ENCODE results near the gene HOXB9.
A peak's percentile ranks its signal among the peaks of the same experiment; 100 is the strongest.

Gene HOXB9

DNA sequence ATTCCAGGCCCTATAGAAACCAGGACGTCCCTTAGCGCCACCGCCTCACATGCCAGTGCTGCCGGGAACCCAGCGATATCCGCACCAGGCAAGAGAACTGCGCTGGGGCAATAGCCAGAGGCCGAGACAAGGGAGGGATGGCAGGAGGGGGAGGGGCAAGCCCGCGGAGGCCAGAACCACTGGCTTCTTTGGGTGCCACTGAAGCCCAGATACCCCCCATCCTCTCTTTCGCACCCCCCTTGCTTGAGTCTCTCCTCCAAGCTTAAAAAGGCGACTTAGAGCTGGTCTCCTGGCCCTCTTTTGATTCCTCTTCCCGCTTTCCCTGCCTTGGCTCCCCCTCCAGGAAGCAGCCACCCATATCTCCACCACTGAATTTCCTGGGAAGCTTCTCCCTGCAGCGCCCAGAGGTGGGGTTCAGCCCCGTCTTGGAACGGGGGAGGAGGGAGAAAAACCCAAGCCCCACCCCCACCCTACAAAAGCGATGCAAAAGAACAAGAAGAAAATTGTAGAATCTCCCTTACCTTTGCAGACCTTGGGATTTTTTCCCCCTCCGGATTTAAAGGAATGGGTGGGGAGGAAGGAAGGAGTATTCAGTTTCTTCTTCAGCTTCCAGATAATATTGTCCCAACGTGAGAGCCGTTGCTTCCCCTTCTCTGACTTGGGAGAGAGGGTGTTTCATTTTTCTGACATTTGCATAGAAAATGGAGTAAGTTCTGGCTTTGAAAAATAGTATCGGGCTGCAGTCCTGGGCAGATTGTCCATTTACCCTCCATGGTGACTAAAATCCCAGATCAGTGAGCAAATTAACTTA, 22.0 kb downstream of the HOXB9 start:
- intact Hi-C loops (cut with DNase I; ENCODE audit: low total_unique reads), result no loop called here
- H3K27ac ChIP-seq, result no peak overlapping the region
- no peaks in the 10 kb centered on the region for H3K36me3 ChIP-seq
- no peak for DNase-seq
- TF ChIP-seq, protein P1, sequence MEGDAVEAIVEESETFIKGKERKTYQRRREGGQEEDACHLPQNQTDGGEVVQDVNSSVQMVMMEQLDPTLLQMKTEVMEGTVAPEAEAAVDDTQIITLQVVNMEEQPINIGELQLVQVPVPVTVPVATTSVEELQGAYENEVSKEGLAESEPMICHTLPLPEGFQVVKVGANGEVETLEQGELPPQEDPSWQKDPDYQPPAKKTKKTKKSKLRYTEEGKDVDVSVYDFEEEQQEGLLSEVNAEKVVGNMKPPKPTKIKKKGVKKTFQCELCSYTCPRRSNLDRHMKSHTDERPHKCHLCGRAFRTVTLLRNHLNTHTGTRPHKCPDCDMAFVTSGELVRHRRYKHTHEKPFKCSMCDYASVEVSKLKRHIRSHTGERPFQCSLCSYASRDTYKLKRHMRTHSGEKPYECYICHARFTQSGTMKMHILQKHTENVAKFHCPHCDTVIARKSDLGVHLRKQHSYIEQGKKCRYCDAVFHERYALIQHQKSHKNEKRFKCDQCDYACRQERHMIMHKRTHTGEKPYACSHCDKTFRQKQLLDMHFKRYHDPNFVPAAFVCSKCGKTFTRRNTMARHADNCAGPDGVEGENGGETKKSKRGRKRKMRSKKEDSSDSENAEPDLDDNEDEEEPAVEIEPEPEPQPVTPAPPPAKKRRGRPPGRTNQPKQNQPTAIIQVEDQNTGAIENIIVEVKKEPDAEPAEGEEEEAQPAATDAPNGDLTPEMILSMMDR (IDR thresholded peaks at IDR 0.05), result no peak
- peak overlapping the region; percentile 20 to 34 for H3K4me3 ChIP-seq
- H3K4me1 ChIP-seq, result peaks cover 0 to 12% (median 5%) of the 10 kb centered on the region in 4 donors
- H3K27me3 ChIP-seq, result peaks cover 0 to 99% of the 10 kb centered on the region in 2 donors
- no peaks in the 10 kb centered on the region for H3K9me3 ChIP-seq

DNA sequence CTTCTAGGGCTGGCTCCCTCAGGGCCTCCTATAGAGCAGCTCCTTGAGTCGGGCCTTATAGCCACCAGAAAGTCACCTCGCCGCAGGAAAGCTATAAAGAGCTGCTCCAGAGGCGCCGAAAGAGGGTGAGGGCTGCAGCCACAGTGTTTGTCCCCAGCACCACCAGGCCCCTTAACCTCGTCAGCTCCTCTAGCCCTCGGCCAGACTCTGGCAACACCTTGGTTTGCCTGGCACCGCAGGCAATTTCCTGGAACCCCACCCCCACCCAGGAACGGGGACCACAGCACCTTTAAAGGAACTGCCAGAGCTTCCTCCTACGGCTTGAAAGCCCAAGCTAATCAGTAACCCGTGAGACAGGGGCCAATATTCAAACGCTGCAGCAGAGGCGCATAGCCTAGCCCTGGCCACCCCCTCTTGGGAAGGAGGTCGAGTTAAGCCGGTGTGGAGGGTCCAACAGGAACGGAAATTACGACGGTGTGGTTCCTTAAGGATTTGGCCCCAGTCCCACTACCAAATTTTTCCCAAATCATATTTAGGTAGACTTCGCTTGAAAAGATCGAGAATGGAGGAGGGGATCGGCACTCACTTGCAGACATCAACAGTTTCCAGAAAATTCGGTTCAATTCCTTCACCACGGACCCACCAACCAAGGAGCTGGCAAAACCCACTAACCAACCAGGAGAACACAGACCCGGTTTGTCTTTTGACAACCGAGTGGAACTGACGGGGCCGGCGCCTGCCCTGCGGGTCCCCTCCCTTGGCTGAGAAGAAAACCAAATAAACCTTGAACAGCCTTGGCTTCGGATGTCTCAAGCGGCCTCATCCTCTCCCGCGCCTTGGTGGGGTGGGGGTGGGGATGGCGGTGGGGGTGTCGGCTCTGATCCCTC, 24.4 kb downstream of the HOXB9 start:
- TF ChIP-seq, protein P1 (IDR thresholded peaks at IDR 0.05), result no peak
- peaks cover 0 to 100% of the 10 kb centered on the region in 2 donors for H3K27me3 ChIP-seq
- H3K4me1 ChIP-seq, result peaks cover 0 to 28% (median 18%) of the 10 kb centered on the region in 4 donors
- no peak overlapping the region for H3K4me3 ChIP-seq
- intact Hi-C loops (cut with DNase I; ENCODE audit: low total_unique reads), result no loop called here
- no peaks in the 10 kb centered on the region for H3K36me3 ChIP-seq
- no peak overlapping the region for H3K27ac ChIP-seq
- no peak for DNase-seq
- H3K9me3 ChIP-seq, result no peaks in the 10 kb centered on the region

DNA sequence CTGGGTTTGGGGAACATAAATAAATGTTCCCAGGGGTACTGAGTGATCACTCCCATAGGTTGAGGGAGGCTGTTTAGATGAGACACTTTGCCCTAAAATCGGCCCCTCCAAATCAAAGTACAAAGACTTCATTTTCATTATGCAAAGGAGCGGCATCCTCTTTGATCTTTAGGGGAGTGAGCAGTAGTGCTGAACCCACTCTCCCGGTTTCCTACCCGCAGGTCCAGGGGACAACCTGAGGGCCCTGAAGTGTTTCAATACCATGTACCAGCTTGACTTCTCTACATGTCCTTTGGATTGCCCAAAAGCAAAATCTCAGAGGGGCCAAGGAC, 25.0 kb downstream of the HOXB9 start:
- TF ChIP-seq, protein P1 (IDR thresholded peaks at IDR 0.05), result no peak
- intact Hi-C loops (cut with DNase I; ENCODE audit: low total_unique reads), result no loop called here
- H3K27ac ChIP-seq, result no peak overlapping the region
- DNase-seq, result no peak
- H3K4me3 ChIP-seq, result no peak overlapping the region
- no peaks in the 10 kb centered on the region for H3K36me3 ChIP-seq
- no peaks in the 10 kb centered on the region for H3K9me3 ChIP-seq
- peaks cover 0 to 100% of the 10 kb centered on the region in 2 donors for H3K27me3 ChIP-seq
- peaks cover 0 to 29% (median 19%) of the 10 kb centered on the region in 4 donors for H3K4me1 ChIP-seq

DNA sequence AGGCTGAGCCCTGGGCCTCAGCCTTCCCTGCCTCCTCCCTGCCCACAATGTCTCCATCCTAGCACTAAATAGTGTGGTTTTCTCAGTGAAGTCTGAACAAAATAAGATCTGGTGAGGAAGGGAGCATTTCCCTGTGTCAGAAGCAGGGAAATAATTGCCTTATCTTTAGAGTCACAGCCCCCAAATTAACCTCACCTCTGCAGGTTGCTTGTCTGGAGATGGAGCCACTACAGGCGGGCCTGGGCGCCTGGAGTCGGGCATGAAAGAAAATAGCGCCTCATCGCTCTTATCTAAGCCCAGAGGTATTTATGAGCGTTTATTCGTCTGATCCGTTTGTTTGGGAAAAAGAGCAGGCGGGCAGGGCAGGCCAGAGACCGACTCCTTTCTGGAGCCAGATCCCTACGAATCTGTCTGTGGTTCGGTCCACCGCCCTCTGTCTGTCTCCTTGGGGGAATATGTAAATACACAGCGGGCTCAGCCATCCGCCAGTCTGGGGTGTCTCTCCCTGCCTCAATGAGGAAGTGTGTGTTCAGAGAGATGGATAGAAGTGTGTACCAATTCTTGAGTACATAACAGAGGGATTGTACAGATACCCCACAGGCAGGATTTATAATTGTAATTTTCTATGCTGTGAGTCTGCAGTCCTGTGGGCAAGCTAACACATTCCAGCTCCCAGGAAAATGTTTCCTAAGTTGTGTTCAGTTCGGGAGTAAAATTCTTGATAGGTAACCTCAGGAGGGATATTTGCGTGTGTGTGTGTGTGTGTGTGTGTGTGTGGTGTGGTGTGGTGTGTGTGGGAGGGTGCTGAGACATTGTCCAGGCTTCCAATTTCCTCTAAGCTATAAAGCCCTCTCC, 25.7 kb downstream of the HOXB9 start:
- no peak overlapping the region for H3K27ac ChIP-seq
- intact Hi-C loops (cut with DNase I; ENCODE audit: low total_unique reads), result no loop called here
- no peaks in the 10 kb centered on the region for H3K9me3 ChIP-seq
- H3K4me3 ChIP-seq, result no peak overlapping the region
- peaks cover 0 to 33% (median 19%) of the 10 kb centered on the region in 4 donors for H3K4me1 ChIP-seq
- TF ChIP-seq, protein P1 (IDR thresholded peaks at IDR 0.05), result no peak
- H3K36me3 ChIP-seq, result no peaks in the 10 kb centered on the region
- DNase-seq, result no peak
- H3K27me3 ChIP-seq, result peaks cover 0 to 100% of the 10 kb centered on the region in 2 donors

DNA sequence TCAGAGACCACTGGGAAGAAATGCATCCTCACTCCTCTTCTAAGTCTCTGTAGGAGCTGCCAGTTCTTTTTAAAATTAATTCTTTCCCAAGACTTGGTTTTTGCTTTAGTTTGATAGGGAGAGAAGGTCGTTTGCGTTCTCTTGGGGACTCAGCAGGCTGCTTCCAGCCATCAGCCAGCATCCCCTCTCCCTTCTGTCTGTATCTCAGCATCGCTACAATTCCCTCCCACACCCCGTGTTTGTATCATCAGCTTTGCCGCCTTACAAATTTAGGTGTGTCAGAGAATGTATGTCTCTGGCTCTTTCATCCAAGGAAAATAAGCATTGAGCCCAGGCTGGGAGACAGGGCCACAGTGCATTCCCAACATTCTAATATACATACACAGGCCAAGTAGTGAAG, 26.8 kb downstream of the HOXB9 start:
- TF ChIP-seq, protein P1 (IDR thresholded peaks at IDR 0.05), result no peak
- Histone ChIP-seq H3K4me1 (peaks cover 0 to 33% (median 19%) of the 10 kb centered on the region in 4 donors), H3K27ac (no peak overlapping the region), H3K27me3 (peaks cover 0 to 100% of the 10 kb centered on the region in 2 donors), H3K36me3 (no peaks in the 10 kb centered on the region), H3K4me3 (no peak overlapping the region), H3K9me3 (no peaks in the 10 kb centered on the region)
- intact Hi-C loops (cut with DNase I; ENCODE audit: low total_unique reads), result no loop called here
- no peak for DNase-seq

Measured in tibial artery (tissue), 4 donors.